Fibroblast of villous mesenchyme (primary cell): Measurements from ENCODE around the gene ARFGEF3. TPM values are rescaled to one million over a fixed set of nuclear protein-coding genes. Genes with fewer than 3 reads are reported as not detected.

Experiments
- DNase-seq: peaks from one replicate; pipeline ENCODE4 v3.0.0-alpha.2; 2010; ENCODE audit warnings: low read depth
- H3K4me3 ChIP-seq: 2 replicates; pipeline ENCODE4 v1.5.1; 2011; ENCODE audit warnings: low read depth, mild to moderate bottlenecking, low read length
- total RNA-seq: library from RNA; depleted of rRNA; stranded (reverse); fragments of >200 nt; gene quantifications from 2 replicates; pipeline ENCODE4 v1.2.3, GENCODE V29; 2012
- TF ChIP-seq, protein P1 (sequence below): IDR thresholded peaks from 2 replicates; pipeline ENCODE4 v1.5.1; 2012; ENCODE audit warnings: low read depth, mild to moderate bottlenecking, low read length; ENCODE audit not compliant: insufficient read depth

ARFGEF3 gene
- total RNA-seq, 1 donor, result under 0.01 TPM

DNA sequence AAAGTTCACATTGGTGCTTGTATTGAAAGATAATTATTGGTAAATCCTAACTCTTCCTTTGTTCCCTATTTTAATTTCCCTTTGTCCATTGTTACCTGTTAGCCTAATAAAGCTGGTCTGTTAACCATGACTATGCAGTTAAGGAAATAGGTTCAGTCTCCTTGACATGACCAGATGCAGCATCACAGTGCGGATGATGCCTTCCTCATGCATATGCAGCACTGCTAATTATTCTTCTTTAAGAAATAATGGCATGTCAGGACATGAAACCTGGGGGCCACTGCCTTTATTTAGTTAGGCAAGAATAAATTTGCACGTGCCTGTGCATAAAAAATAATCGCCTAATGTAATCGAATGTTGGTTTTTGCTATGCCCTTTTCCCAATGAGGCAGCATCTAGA, 40.1 kb downstream of the ARFGEF3 start:
- TF ChIP-seq, protein P1, sequence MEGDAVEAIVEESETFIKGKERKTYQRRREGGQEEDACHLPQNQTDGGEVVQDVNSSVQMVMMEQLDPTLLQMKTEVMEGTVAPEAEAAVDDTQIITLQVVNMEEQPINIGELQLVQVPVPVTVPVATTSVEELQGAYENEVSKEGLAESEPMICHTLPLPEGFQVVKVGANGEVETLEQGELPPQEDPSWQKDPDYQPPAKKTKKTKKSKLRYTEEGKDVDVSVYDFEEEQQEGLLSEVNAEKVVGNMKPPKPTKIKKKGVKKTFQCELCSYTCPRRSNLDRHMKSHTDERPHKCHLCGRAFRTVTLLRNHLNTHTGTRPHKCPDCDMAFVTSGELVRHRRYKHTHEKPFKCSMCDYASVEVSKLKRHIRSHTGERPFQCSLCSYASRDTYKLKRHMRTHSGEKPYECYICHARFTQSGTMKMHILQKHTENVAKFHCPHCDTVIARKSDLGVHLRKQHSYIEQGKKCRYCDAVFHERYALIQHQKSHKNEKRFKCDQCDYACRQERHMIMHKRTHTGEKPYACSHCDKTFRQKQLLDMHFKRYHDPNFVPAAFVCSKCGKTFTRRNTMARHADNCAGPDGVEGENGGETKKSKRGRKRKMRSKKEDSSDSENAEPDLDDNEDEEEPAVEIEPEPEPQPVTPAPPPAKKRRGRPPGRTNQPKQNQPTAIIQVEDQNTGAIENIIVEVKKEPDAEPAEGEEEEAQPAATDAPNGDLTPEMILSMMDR, result no peak
- no peak for DNase-seq

GRCh38 chr6:138203315-138203714, 41.6 kb downstream of the ARFGEF3 start:
- TF ChIP-seq, protein P1, result no peak
- DNase-seq, result no peak
- H3K4me3 ChIP-seq, result no peak overlapping the region

More for the DNA sequence above, 40.1 kb downstream of the ARFGEF3 start:
- no peak overlapping the region for H3K4me3 ChIP-seq

- no peak overlapping the region for H3K4me3 ChIP-seq
- DNase-seq, result no peak
- TF ChIP-seq, protein P1, result no peak
These were observed 42.6 kb downstream of the ARFGEF3 start for GRCh38 chr6:138204303-138204702.

DNA sequence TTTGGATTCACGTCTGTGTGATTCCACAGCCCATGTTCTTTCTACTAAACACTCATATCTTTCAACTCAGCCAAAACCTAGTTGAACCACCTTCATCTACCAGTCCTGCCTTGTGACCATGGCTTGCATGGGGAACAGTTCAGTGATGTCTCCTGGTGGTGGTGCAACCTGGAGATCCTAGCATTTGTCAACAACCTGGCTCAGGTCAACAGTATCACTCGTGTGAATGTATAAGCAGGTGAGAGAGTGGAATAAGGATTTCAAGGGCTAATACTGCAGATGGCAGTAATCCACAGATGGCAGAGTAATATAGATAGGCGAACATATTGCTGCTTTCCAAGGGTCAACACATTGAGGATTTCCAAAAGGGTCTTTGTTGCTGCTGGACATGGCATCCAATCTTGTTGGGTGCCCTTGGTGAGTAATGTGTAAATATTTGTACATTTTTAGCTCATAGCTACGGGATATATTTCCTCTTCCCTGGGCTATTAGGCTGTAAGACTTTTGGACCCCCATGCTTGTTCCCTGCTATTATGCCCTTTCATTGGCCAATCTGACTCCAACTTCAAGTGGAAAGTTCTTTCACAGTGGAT, 43.1 kb downstream of the ARFGEF3 start:
- H3K4me3 ChIP-seq, result no peak overlapping the region
- DNase-seq, result no peak

GRCh38 chr6:138205437-138206094, 43.8 kb downstream of the ARFGEF3 start:
- DNase-seq, result no peak
- H3K4me3 ChIP-seq, result no peak overlapping the region
- TF ChIP-seq, protein P1, result no peak

More for the DNA sequence above, 43.1 kb downstream of the ARFGEF3 start:
- TF ChIP-seq, protein P1, result no peak

- TF ChIP-seq, protein P1, result no peak
- no peak for DNase-seq
- no peak overlapping the region for H3K4me3 ChIP-seq
These were observed 45.1 kb downstream of the ARFGEF3 start for GRCh38 chr6:138206862-138207261.
